NCI-H774 (cell line): Measurements from ENCODE around the gene GLT1D1.

Experiments used
- DNase-seq: peaks from one replicate; lab custom pipeline; 2025; lab: John Stamatoyannopoulos, UW

GLT1D1 gene

DNA sequence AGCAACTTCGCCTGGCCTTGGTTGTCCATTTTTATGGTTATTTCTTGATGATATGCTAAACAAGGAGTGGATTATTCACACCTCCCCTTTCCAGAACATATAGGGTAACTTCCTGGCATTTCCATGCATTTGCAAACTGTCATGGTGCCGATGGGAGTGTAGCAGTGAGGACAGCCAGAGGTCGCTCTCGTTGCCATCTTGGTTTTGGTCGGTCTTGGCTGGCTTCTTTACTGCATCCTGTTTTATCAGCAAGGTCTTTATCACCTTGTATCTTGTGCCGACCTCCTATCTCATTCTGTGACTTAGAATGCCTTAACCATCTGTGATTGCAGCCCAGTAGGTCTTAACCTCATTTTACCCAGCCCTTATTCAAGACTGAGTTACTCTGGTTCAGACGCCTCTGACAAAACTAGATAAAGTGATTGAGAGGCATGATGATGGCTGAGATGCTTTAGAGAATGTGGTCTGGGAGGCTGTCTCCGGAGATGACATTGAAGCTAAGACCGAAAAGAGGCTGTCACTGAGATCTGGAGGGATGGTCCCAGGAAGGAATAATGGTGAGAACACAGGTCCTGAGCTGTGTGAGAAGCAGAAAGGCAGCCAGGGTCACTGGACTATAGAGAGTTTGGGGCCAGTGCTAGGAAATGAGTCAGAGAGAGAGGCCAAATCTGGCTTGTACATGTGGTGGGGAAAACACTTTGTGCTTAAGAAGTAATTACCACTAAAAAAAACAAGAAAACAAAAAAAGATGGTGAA lies 2.9 kb downstream of the GLT1D1 start:
- DNase-seq: no peak

DNA sequence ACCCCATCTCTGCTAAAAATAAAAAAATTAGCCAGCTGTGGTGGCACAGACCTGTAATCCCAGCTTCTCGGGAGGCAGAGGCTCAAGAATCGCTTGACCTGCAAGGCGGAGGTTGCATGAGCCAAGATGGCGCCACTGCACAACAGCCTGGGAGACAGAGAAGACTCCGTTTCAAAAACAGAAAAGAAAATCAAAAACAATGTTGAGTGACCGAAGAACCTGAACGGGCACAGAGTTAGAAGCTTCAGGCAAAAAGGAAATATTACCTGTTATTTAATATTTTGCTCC lies 3.5 kb downstream of the GLT1D1 start:
- DNase-seq: no peak

DNA sequence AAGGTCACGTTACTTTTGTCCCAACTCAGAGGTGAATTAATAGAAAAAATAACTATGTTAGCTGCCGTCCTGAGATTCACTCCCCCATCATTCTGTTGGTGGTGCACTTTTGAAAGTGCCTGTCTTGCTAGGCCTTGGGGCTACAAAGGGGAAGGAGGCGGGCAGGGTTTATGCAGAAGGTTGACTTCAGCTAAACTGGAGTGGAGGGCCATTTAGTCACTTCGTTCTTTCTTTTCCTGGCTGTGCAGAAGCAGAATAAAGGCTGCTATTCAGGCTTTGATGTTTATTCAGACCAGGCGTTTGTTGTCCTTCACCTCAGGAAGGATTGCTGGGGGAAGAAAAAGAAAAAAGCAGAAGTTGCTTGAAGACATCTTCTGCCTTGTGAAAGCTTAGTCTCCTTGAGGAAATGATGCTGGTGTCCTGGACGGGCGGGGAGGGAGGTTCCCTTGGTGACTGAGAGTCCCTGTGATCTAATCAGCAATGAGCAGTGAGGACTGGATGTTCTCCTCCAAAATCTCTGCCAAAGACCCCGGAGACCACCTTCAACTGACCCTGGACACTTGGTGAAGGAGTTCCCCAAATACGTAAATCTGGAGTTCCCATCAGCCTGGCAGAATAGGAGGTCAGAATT lies 4.0 kb downstream of the GLT1D1 start:
- DNase-seq: no peak

DNA sequence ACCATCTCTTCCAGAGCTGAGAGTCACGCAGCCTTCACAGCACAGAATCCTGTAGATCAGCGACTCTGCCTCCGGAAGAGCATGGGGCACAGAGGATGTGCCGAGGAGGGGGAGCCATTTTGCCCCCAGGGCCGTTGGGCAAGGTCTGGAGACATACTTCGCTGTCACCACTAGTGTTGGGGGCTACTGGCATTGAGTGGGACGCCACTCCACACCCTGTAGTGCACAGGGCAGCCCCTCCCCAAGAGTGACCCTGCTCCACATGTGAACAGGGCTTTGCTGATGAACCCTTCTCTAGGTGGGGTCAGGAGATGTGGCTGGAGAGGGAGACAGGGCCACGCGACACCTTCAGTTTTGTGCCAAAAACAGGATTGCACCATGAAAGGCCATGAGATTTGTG lies 6.0 kb downstream of the GLT1D1 start:
- DNase-seq: no peak

DNA sequence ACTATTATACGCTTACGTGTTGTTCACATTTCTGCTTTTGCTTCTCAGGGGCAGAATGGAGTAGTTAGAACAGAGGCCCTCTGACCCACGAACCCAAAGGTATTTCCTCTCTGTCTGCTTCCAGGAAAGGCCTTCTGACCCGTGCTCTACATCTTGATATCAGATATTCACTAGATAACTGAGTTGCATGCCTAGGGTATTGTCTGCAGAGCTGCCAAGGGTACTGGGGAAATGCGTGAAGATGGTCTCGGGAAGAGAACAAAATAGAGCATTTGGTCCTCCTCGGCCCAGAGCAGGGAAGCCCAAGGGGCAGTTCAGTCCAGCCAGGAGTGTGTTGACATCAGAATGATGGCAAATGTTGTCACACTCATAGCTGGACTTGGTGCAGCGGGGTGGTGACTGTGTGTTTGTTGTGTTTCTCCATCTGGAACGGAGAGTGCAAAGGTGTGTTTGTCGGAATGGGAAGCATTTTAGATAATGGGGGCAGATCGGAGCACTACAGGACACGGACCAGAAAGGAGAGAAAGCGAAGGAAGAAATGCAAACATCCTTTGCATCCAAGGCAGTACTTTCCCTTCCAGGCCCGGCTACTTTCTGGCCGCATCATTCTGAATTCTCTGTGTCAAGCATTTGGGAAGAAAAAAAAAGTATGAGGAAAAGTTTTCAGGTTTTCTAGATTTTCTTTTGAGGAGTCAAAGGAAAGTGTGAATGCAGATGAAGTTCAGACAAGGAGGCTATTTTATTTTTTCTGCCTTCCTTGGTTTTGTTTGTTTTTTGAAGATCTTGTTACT lies 8.1 kb downstream of the GLT1D1 start:
- DNase-seq: no peak

DNA sequence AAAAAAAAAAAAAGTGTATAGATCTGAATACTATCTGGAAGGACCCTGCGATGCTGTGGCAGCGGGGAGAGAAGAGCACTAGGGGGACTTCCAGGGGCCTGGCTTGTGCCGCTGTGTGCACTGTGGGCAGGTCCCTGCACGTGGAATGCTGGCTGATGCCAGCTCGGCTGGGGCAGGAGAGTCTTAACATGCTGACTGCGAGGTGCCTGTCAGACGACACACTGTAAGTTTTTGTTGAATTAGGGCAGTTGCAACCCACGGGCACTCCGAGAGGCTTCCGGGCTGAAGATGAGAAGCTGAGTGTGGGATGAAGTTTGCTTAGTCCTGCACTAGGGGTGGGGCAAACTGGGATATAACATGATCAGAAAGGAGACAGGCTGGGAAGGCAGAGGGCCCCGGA lies 10.7 kb downstream of the GLT1D1 start:
- DNase-seq: no peak

DNA sequence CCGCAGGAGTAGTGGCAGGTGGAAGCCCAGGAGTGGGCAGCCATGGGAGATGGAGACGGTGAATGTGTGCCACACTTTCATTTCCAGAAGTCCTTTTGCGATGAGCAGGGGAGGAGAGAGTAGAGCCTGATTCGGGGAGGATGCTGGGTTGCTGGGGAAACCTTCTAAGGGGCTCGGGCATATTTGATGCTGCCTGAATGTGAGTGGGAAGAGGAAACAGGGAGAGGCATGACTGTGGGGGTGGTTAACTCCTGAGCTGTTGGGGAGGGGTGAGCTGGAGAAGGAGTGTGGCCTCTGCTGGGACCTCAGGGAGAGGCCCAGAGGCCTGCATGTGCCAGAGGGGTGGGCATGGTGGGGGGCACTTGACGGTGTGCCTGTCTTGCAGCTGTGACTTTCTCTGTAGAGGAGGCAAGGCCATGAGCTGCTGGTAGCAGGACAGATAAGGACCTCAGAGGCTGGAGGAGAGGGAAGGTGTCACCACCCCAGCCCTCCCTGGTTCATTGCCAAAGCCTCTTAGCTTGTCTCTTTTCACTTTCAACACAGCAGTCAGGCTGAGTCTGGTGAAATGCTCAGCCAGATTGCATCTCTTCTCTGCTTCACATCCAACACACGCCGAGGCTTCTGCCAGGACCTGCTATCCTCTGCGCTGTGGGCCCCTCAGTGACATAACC lies 11.4 kb downstream of the GLT1D1 start:
- no peak for DNase-seq

DNA sequence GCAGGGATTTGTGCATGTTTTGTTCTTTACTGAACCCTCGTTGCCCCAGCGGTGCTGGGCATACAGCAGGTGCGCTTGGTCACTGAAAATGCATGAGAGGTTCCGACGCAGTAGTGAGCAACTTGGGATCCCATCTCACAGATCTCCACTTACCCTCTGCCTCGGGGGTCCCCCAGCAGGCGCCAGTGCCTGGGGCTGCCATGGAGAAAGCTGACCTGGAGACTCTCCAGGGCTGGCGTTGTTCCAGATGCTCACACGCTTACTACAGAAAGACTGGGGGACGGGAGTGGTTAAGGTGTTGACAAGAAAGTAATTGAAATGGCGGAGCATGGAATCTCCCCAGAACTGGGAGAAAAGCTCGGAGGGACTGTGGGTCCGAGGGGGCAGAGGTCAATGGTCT lies 14.2 kb downstream of the GLT1D1 start:
- no peak for DNase-seq

DNA sequence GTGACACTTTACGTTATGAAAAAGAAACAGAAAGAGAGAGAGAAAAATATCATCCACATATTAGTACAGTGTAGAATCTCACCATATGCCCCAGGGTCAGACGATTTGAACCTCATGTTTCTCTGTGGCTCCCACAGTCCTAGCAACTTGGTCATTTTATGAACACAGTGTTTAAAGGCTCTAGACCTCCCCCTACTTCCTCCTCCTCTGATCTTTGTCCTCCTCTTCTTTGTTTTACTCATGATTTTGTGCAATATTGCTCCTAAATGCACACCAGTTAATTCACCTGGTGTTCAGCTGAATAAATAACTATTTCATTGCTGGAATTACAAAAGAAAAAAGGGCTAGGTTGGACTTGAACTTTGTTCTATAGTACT lies 18.2 kb downstream of the GLT1D1 start:
- no peak for DNase-seq

DNA sequence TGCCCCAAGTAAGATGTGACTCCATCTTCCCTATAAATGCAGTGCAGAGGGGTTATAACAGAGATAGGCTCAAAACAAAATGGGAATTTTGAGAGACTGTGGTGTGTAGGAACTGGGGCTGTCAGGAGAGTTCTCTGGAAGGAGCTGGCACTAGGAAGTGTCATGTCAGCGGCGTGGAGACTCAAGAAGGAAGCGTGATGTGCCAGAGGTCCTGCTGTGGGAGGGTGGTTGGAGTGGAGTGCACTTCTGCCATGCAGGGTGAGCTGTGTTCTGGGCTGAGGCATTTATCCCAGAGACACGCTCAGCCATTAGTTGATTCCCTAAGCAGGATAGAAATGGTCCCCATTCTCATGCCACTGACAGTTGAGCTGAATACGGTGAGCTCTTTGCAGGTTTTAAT lies 19.0 kb downstream of the GLT1D1 start:
- no peak for DNase-seq

DNA sequence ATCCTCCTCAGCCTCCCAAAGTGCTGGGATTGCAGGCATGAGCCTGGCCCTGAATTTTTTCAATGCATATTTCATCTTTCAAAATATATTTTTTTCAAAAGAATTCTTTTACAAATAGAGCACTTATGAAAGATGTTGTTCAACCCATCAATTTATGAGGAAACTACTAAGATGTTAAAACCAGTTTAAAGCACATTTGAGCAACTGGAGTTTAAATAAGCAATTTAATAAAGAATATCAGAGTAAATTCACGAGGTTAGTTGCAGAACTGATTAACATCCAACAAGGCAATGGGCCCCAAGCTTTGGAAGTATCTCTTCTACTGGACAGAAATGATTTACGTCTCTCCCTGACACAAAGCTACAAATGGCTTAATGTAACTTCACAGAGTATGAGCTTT lies 23.3 kb downstream of the GLT1D1 start:
- DNase-seq: no peak

DNA sequence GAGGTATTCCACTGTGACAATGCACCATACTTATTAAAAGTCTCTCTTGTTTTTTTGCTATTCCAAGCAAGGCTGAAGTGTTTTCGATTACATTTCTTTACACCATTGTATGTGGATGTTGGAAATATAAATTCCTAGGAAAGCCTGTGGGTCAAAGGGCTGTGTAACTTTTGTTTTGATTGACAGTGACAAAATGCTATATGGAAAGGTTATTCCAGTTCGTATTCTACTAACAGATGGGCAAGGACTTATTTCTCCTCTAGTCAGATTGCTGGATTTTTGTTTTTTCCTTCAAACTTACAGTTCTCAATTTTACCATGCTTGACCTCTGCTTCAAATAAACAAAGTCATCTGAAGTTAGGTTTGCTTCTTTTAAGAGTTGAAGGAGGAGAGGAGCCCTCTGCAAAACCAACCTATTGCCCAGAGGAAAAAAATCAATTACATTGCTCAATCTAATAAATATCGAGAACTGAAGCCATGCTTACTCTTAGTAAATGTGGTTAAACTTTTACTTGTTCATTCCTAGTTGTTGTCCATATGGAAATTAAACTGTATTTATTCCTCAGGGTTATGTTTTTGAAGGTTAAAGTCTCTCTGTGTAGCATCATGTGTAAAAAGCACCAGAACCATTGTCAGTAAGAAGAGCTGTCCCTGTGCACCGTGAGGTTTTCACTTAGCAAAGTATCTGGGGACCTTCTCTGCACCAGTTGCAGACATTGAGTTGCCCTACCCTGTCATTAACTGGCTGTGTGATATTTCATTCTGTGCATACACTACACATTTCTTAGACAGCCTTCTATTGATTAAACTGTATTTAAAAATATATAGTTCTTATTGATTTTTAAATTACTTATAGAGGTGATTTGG lies 26.9 kb downstream of the GLT1D1 start:
- no peak for DNase-seq

DNA sequence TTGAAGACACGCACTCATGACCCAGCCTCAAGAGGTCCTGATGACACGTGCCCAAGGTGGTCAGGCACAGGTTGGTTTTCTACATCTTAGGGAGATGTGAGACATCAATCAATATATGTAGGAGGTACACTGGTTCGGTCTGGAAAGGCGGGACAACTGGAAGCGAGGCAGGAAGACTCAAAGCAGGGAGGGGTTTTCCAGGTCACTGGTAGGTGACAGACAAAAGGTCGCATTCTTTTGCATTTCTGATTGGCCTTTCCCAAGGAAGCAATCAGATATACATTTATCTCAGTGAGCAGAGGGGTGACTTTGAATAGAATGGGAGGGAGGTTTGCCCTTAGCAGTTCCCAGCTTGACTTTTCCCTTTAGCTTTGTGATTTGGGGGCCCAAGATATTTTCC lies 38.6 kb downstream of the GLT1D1 start:
- DNase-seq: no peak

DNA sequence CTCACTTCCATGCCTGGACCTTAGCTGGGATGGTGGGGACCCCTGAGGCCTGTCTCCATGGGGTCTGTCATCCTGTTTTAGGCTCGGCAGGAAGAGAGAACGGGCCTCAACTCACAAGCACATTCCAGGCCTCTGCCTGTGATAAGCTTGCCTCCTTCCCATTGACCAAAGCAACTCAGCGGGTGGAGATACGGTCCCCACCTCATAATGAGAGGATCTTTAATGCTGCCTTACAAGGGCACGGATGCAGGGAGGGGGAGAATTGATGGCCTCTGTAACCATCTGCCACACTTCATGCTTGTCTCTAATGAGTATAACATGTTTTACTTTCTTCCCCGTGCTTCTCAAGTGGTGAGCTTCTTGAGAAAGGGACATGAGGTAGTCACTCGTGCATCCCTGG lies 50.0 kb downstream of the GLT1D1 start:
- no peak for DNase-seq

DNA sequence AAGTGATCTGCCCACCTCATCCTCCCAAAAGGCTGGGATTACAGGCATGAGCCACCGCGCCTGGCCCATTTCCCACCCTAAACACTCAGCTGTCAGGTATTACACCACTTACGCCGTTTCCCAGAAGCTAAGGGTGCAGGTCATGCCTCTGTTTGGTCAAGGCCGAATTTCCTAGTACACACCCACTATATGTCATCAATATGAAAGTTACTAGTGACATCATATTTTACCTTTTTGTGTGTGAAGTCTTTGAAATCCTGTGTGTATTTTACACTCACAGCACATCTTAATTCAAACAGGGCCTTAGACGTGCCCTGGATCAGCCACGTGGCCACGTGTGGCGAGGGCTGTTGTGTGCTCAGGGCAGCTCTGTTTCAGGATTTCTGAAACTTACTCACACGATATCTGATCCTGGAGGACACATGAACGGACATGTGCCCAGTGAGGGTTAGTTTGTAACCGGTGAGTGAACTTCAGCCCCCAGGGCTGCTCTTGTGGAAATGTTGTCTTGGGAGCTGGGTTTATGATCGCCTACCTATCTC lies 51.8 kb downstream of the GLT1D1 start:
- no peak for DNase-seq

DNA sequence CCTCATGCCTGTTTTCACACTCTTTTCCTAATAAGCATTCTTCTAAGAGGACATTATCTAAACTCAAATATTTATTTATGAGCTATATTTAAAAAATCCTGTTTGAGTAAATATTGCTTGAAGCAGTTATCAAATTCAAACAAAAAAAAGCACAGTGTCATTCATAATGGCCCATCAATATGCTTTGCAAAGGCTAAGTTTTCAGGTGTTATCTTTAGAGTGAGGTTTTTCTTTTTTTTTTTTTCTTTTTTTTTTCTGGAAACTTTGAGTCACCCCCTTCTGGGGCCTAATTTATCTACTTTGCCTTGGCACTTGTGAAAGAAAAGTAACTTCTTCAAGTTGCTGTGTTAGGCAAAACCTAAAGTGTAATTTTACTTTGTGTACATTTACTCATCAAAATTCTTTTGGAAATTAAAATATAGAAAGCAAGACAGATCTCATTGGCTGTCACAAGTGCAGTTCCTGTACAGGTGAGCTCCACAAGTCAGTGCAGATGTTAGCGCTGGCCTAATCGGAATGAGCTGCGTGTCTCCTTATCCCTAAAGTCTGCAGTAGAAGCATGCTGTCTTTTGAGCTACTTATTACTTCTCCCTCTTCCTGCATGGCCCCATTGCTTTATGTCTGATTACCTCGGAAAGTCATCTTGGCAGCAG lies 53.3 kb downstream of the GLT1D1 start:
- DNase-seq: no peak

DNA sequence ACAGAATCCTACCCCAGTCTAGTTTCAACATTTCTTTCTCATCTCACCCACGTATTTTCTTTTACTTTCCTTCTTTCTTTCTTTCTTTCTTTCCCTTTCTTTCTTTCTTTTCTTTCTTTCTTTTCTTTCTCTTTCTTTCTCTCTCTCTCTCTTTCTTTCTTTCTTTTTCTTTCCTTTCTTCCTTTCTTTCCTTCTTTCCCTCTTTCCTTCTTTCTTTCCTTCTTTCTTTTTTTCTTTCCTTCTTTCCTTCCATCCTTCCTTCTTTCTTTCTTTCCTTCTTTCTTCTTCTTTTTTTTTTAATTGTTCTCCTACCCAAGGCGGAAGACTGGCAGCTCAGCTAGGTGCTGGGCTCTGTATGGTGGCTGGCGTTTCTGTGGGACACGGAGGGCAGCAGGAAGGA lies 55.0 kb downstream of the GLT1D1 start:
- no peak for DNase-seq

DNA sequence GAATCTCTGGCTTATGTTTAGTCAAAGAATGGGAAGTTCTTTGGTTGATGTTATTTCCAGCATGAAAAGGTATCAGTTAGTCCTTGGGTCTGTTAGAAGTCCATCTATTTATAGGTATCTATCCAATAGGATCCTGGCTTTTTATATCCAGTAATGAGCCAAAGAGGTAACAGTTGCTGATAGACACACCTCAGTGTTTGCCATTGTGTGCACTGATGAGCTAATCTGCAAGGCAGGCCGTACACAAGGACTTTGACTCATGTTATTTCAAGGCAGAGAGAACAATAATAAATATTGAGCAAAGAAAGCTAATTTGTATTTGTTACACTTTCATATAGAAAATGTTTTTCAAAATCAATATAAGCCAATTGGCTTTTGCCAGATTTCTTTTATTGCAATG lies 56.4 kb downstream of the GLT1D1 start:
- no peak for DNase-seq

DNA sequence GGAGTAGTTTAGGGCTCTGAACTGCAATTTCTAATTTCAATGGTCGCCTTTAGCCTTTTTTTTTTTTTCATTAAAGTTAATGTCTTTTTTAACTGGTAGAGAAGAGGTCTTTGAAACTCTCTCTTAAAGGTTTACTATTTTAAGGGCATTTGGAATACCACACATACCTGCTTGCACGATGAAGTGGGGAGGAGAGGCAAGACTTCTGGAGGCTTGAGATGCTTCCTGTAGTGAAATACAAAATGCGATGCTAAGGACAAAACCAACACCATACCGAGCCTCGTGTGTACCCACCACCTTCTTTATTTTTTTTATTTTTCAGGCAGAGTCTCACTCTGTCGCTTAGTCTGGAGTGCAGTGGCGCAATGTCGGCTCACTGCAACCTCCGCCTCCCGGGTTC lies 57.4 kb downstream of the GLT1D1 start:
- DNase-seq: no peak

DNA sequence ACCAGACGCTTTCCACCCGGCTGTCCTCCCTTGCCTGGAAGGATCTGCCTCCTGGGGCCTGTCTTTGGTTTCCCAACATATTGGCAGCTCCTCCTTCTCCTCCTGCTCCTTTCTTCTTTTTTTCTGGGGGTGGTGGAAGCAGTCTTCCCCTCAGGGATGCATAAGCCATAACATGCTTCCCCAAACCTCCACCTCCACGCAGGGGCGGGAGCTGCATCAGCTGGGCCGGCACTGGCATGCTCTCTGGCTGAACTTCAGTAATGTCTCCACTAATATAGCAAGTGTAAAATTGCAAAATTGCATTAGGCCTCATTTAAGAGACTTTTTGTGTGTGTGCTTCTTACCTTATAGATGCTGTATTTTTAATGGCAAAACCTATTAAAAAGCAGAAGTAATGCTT lies 58.6 kb downstream of the GLT1D1 start:
- no peak for DNase-seq

DNA sequence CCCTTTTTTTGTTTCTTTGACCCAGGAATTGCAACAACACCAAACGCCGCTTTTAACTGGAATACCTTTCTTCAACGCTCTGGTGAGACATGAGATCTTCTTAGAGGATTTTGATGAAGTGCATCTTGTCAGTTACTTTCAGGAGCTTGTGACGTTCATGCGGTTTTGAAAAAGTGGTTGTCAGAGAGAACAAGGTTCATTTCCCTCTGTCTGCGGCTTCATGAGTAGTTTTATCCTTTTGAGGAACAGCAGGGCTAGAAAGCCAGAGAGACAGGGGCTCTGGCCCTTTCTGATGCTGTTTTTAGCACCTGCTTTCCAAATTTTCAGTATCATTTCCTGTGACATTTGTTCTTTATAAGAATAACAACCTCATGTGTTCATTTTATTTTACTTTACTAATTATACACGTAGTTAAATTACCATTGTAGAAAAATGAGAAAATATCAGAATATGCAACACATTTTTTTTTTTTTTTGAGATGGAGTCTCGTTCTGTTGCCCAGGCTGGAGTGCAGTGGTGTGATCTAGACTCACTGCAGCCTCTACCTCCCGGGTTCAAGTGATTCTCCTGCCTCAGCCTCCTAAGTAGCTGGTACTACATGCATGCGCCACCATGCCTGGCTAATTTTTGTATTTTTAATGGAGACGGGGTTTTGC lies 61.8 kb downstream of the GLT1D1 start:
- DNase-seq: no peak
